ENCODE measurements around the gene CACNA1F. TPM values are rescaled to one million over a fixed set of nuclear protein-coding genes. Genes with fewer than 3 reads are reported as not detected.

CACNA1F gene
- total and polyA plus RNA-seq, 10 of the 15 experiments (the other 5 are each of a cell fraction or from before 2014, with no cell fraction given) = 0.01 to 0.32 (median 0.05) TPM; not detected in 5

DNA sequence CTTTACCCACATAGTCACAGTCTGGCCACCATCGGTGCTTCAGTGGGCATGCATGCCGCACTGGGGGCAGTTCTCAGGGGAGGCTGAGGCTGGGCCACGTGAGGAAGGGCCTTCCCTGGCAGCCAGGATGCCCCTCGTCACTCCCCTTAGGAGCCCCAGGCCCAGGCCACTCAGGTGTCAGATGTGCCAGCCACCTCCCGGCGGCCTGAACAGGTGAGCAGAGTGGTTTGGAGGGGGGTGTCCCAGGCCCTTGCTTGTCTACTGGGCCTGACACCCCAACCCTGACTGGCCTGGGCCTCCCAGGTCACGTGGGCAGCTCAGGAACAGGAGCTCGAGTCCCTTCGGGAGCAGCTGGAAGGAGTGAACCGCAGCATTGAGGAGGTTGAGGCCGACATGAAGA, 14.2 kb upstream of the CACNA1F start:
- CTCF ChIA-PET = interaction anchor here (0.6 kb wide), 1 partner anchor 12 kb away, joined by 3 read pairs; the partner anchor contains the start of gene CCDC22
- no peaks in the 10 kb centered on the region for H4K20me1 ChIP-seq (ENCODE audit: control insufficient read depth, insufficient read depth)
- RAD21 ChIA-PET (ENCODE audit: unreplicated experiment) = no interaction called here
- H3K27ac ChIP-seq (ENCODE audit: control insufficient read depth, insufficient read depth) = no peak overlapping the region
- peaks cover 0 to 2% of the 10 kb centered on the region in 2 experiments; a peak in 2 of 4 replicates for H3K36me3 ChIP-seq (ENCODE audit: control insufficient read depth in 2 of 2, insufficient read depth in 2 of 2, low read length in 1 of 2)
- TF ChIP-seq HDAC2 (IDR thresholded peaks at IDR 0.05) (no peak), BACH1 (IDR thresholded peaks at IDR 0.05; ENCODE audit: borderline replicate concordance) (no peak), EGR1 (IDR thresholded peaks at IDR 0.05; ENCODE audit: borderline replicate concordance in 1 of 2, low read depth in 2 of 2, low read length in 2 of 2) (no peak), BHLHE40 (IDR thresholded peaks at IDR 0.05; ENCODE audit: borderline replicate concordance in 1 of 2, low read depth in 2 of 2, low read length in 1 of 2) (no peak), SUZ12 (IDR thresholded peaks at IDR 0.05; ENCODE audit: unreplicated experiment) (no peak), CEBPB (IDR thresholded peaks at IDR 0.05; ENCODE audit: borderline replicate concordance in 1 of 2, low read depth in 2 of 2, low read length in 2 of 2) (no peak)
- SMC1A ChIA-PET (ENCODE audit: uncharacterized antibody, unreplicated experiment) = no interaction called here
- WGBS (ENCODE audit: insufficient coverage, insufficient replicate concordance, low lambda C conversion rate, missing lambda C conversion rate) = 74% methylated on average over 11 of the region's 11 CpGs
- no peak for ATAC-seq
- POLR2A ChIA-PET = no interaction called here
- H3K27me3 ChIP-seq (replicated peaks in 1 of 2; ENCODE audit: control insufficient read depth in 2 of 2, insufficient read depth in 2 of 2, low read length in 1 of 2) = no peaks in the 10 kb centered on the region
- no peak for FAIRE-seq
- intact Hi-C loops (cut with micrococcal nuclease; ENCODE audit: unreplicated experiment) (no loop called here), in situ Hi-C loops (cut with MboI) (no loop called here)
- H3K4me1 ChIP-seq (ENCODE audit: control insufficient read depth, insufficient read depth, low read length) = no peaks in the 10 kb centered on the region
- H2AFZ ChIP-seq (ENCODE audit: control insufficient read depth, low read depth, low read length) = no peak overlapping the region
- no peak overlapping the region for H3K4me3 ChIP-seq
- no peak overlapping the region for H3K4me2 ChIP-seq (ENCODE audit: control insufficient read depth, insufficient read depth)
- BruUV-seq (replicated peaks) = no TSS peak
- DNase-seq (ENCODE audit: low read depth, low spot score) = no peak
- no peak overlapping the region for H3K9ac ChIP-seq (ENCODE audit: control insufficient read depth, insufficient read depth, low read length)
- no peaks in the 10 kb centered on the region for H3K79me2 ChIP-seq (ENCODE audit: control insufficient read depth, insufficient read depth, low read length)
- H3K9me3 ChIP-seq (replicated peaks; ENCODE audit: control insufficient read depth, insufficient read depth, low read length) = no peaks in the 10 kb centered on the region

DNA sequence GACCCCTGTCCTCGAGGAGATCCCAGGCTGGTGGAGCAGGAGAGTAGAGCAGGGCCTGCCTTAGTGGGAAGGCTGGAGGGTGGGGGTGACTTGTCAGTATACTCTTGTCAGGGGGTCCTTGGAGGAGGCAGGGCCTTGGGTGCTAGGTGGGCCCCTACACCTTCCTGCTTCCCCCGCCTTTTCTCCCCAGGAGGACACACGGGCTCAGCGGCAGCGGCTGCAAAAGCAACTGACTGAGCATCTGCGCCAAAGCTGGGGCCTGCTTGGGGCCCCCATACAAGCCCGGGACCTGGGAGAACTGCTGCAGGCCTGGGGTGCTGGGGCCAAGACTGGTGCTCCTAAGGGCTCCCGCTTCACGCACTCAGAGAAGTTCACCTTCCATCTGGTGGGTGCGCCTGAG, 13.4 kb upstream of the CACNA1F start:
- H3K9me3 ChIP-seq (replicated peaks; ENCODE audit: control insufficient read depth, insufficient read depth, low read length) = no peaks in the 10 kb centered on the region
- no peak overlapping the region for H2AFZ ChIP-seq (ENCODE audit: control insufficient read depth, low read depth, low read length)
- H4K20me1 ChIP-seq (ENCODE audit: control insufficient read depth, insufficient read depth) = no peaks in the 10 kb centered on the region
- FAIRE-seq (no peak), DNase-seq (ENCODE audit: low read depth, low spot score) (no peak), ATAC-seq (no peak)
- no peak overlapping the region for H3K27ac ChIP-seq (ENCODE audit: control insufficient read depth, insufficient read depth)
- no TSS peak for BruUV-seq (replicated peaks)
- no peak overlapping the region for H3K4me2 ChIP-seq (ENCODE audit: control insufficient read depth, insufficient read depth)
- H3K4me1 ChIP-seq (ENCODE audit: control insufficient read depth, insufficient read depth, low read length) = no peaks in the 10 kb centered on the region
- TF ChIP-seq YBX1 (IDR thresholded peaks at IDR 0.05) = no peak
- TF ChIP-seq, protein P1, sequence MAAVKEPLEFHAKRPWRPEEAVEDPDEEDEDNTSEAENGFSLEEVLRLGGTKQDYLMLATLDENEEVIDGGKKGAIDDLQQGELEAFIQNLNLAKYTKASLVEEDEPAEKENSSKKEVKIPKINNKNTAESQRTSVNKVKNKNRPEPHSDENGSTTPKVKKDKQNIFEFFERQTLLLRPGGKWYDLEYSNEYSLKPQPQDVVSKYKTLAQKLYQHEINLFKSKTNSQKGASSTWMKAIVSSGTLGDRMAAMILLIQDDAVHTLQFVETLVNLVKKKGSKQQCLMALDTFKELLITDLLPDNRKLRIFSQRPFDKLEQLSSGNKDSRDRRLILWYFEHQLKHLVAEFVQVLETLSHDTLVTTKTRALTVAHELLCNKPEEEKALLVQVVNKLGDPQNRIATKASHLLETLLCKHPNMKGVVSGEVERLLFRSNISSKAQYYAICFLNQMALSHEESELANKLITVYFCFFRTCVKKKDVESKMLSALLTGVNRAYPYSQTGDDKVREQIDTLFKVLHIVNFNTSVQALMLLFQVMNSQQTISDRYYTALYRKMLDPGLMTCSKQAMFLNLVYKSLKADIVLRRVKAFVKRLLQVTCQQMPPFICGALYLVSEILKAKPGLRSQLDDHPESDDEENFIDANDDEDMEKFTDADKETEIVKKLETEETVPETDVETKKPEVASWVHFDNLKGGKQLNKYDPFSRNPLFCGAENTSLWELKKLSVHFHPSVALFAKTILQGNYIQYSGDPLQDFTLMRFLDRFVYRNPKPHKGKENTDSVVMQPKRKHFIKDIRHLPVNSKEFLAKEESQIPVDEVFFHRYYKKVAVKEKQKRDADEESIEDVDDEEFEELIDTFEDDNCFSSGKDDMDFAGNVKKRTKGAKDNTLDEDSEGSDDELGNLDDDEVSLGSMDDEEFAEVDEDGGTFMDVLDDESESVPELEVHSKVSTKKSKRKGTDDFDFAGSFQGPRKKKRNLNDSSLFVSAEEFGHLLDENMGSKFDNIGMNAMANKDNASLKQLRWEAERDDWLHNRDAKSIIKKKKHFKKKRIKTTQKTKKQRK (IDR thresholded peaks at IDR 0.05; ENCODE audit: low read depth, low read length) = no peak
- no peak for TF ChIP-seq SP1 (IDR thresholded peaks at IDR 0.05; ENCODE audit: low read depth, low read length)
- no peak for TF ChIP-seq NFYA (IDR thresholded peaks at IDR 0.05; ENCODE audit: borderline replicate concordance, low read depth, low read length)
- TF ChIP-seq NR2C2 (IDR thresholded peaks at IDR 0.05; ENCODE audit: borderline replicate concordance, control insufficient read depth, insufficient read length, low read depth) = no peak
- TF ChIP-seq KAT2A (conservative IDR thresholded peaks at IDR 0.05; ENCODE audit: control insufficient read depth, low read depth, low read length) = no peak
- POLR2A ChIA-PET = no interaction called here
- CTCF ChIA-PET = no interaction called here
- no peak overlapping the region for H3K9ac ChIP-seq (ENCODE audit: control insufficient read depth, insufficient read depth, low read length)
- peaks cover 0 to 2% of the 10 kb centered on the region in 2 experiments; a peak in 2 of 4 replicates for H3K36me3 ChIP-seq (ENCODE audit: control insufficient read depth in 2 of 2, insufficient read depth in 2 of 2, low read length in 1 of 2)
- in situ Hi-C loops (cut with MboI) (no loop called here), intact Hi-C loops (cut with micrococcal nuclease; ENCODE audit: unreplicated experiment) (no loop called here)
- H3K27me3 ChIP-seq (replicated peaks in 1 of 2; ENCODE audit: control insufficient read depth in 2 of 2, insufficient read depth in 2 of 2, low read length in 1 of 2) = no peaks in the 10 kb centered on the region
- no peaks in the 10 kb centered on the region for H3K79me2 ChIP-seq (ENCODE audit: control insufficient read depth, insufficient read depth, low read length)
- H3K4me3 ChIP-seq = no peak overlapping the region
- 84% methylated on average over 9 of the region's 10 CpGs for WGBS (ENCODE audit: insufficient coverage, insufficient replicate concordance, low lambda C conversion rate, missing lambda C conversion rate)
- SMC1A ChIA-PET (ENCODE audit: uncharacterized antibody, unreplicated experiment) = no interaction called here
- RAD21 ChIA-PET (ENCODE audit: unreplicated experiment) = no interaction called here

Data from GM12878 (cell line).